Measurements from ENCODE around the gene PPM1M. TPM values are rescaled to one million over a fixed set of nuclear protein-coding genes. Genes with fewer than 3 reads are reported as not detected.

Gene PPM1M
- total RNA-seq, 1 donor from 2014 or later: 53.4 TPM

- peak; percentile 89 for DNase-seq
- Histone ChIP-seq H3K36me3 (peaks cover 6% of the 10 kb centered on the region), H3K27me3 (ENCODE audit: low read depth) (no peaks in the 10 kb centered on the region), H3K27ac (no peak overlapping the region), H3K4me3 (no peak overlapping the region), H3K4me1 (peaks cover 62% of the 10 kb centered on the region), H3K9me3 (no peaks in the 10 kb centered on the region)
- TF ChIP-seq CTCF (IDR thresholded peaks at IDR 0.05): peak; percentile 94
- peak; percentile 74 to 81 for ATAC-seq
- intact Hi-C loops (cut with DNase I): no loop called here
These were observed 25.1 kb upstream of the PPM1M start for GRCh38 chr3:52220380-52221026.

- TF ChIP-seq CTCF (IDR thresholded peaks at IDR 0.05): no peak
- ATAC-seq (no peak), DNase-seq (no peak)
- Histone ChIP-seq H3K27me3 (ENCODE audit: low read depth) (no peaks in the 10 kb centered on the region), H3K4me1 (peaks cover 55% of the 10 kb centered on the region), H3K36me3 (no peaks in the 10 kb centered on the region), H3K9me3 (no peaks in the 10 kb centered on the region), H3K4me3 (no peak overlapping the region), H3K27ac (no peak overlapping the region)
- intact Hi-C loops (cut with DNase I): no loop called here
These were observed 24.4 kb upstream of the PPM1M start for GRCh38 chr3:52221141-52221562.

- intact Hi-C loops (cut with DNase I): no loop called here
- no peak for ATAC-seq
- TF ChIP-seq CTCF (IDR thresholded peaks at IDR 0.05): no peak
These were observed 23.8 kb upstream of the PPM1M start for GRCh38 chr3:52221563-52222318.

GRCh38 chr3:52222319-52223221 is 23.0 kb upstream of the PPM1M start:
- DNase-seq: no peak
- H3K27ac ChIP-seq: no peak overlapping the region
- H3K4me3 ChIP-seq: no peak overlapping the region
- intact Hi-C loops (cut with DNase I): no loop called here
- no peak for ATAC-seq
- peaks cover 41% of the 10 kb centered on the region for H3K4me1 ChIP-seq
- H3K9me3 ChIP-seq: no peaks in the 10 kb centered on the region
- H3K27me3 ChIP-seq (ENCODE audit: low read depth): no peaks in the 10 kb centered on the region
- TF ChIP-seq CTCF (IDR thresholded peaks at IDR 0.05): no peak
- peaks cover 1% of the 10 kb centered on the region for H3K36me3 ChIP-seq

More at GRCh38 chr3:52221563-52222318, 23.8 kb upstream of the PPM1M start:
- Histone ChIP-seq H3K4me3 (peak overlapping the region; percentile 19), H3K4me1 (peaks cover 50% of the 10 kb centered on the region), H3K27ac (no peak overlapping the region), H3K9me3 (no peaks in the 10 kb centered on the region), H3K27me3 (ENCODE audit: low read depth) (no peaks in the 10 kb centered on the region), H3K36me3 (no peaks in the 10 kb centered on the region)
- DNase-seq: no peak

All from lower lobe of right lung (tissue), 2 donors.